ENCODE data around the gene LZTR1. TPM values are rescaled to one million over a fixed set of nuclear protein-coding genes. Genes with fewer than 3 reads are reported as not detected.

The LZTR1 gene
- total RNA-seq, 1 experiment from 2014 or later, result 35.3 TPM

GRCh38 chr22:21014202-21014725 is 32.2 kb downstream of the LZTR1 start:
- peak; percentile 82 for DNase-seq (ENCODE audit: low read depth)

- DNase-seq (ENCODE audit: low read depth), result peak; percentile 63
These were observed 32.8 kb downstream of the LZTR1 start, which contains the start of gene P2RX6 for GRCh38 chr22:21014726-21015465. TSS of gene P2RX6 (plus strand) at chr22:21015165. CDS start at chr22:21015175, 10 bp downstream.

- DNase-seq (ENCODE audit: low read depth), result no peak
These were observed 33.4 kb downstream of the LZTR1 start for GRCh38 chr22:21015466-21016006.

- DNase-seq (ENCODE audit: low read depth), result no peak
These were observed 34.7 kb downstream of the LZTR1 start for GRCh38 chr22:21016644-21017420.

- DNase-seq (ENCODE audit: low read depth), result no peak
These were observed 36.2 kb downstream of the LZTR1 start for GRCh38 chr22:21018314-21018713.

GRCh38 chr22:21020802-21021429 is 38.8 kb downstream of the LZTR1 start:
- no peak for DNase-seq (ENCODE audit: low read depth)

GRCh38 chr22:21022507-21022906 is 40.4 kb downstream of the LZTR1 start:
- no peak for DNase-seq (ENCODE audit: low read depth)

- DNase-seq (ENCODE audit: low read depth), result no peak
These were observed 41.0 kb downstream of the LZTR1 start for GRCh38 chr22:21022955-21023614.

- DNase-seq (ENCODE audit: low read depth), result no peak
These were observed 43.2 kb downstream of the LZTR1 start for GRCh38 chr22:21025266-21025665.

GRCh38 chr22:21025763-21026755 is 44.0 kb downstream of the LZTR1 start:
- DNase-seq (ENCODE audit: low read depth), result no peak

GRCh38 chr22:21026783-21027692 is 44.9 kb downstream of the LZTR1 start:
- DNase-seq (ENCODE audit: low read depth), result no peak

GRCh38 chr22:21028277-21029251 is 46.5 kb downstream of the LZTR1 start:
- DNase-seq (ENCODE audit: low read depth), result no peak

GRCh38 chr22:21029486-21030025 is 47.5 kb downstream of the LZTR1 start:
- DNase-seq (ENCODE audit: low read depth), result no peak

GRCh38 chr22:21030032-21030431 is 47.9 kb downstream of the LZTR1 start:
- no peak for DNase-seq (ENCODE audit: low read depth)

GRCh38 chr22:21030621-21031544 is 48.8 kb downstream of the LZTR1 start:
- no peak for DNase-seq (ENCODE audit: low read depth)

- no peak for DNase-seq (ENCODE audit: low read depth)
These were observed 49.5 kb downstream of the LZTR1 start for GRCh38 chr22:21031545-21032036.
